SKM-1 (cell line): ENCODE measurements around the gene SEMA6A.

Experiments
- DNase-seq: peaks from one replicate; lab custom pipeline; 2025; ENCODE audit not compliant: unreplicated experiment; lab: John Stamatoyannopoulos, UW

Gene SEMA6A

DNA sequence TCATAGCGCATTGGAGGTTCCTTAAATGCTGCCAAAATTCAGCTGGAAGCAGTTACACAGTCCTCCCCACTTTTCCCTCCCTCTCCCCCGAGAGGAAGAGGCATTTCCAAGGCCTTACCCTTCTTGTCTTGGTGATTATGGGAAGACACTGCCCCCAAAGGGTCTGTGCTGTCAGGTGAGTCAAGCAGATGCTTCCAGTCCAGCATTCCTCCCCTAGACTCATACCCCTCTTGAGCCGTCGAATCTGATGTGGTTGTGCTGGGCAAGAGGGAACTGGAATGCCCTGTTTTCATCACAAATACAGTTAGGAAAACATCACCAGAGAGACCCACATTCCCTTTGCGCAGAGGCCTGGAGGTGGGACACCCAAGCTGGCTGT, 107.2 kb downstream of the SEMA6A start:
- DNase-seq = no peak

GRCh38 chr5:116466727-116467464, 107.7 kb downstream of the SEMA6A start:
- DNase-seq = no peak

DNA sequence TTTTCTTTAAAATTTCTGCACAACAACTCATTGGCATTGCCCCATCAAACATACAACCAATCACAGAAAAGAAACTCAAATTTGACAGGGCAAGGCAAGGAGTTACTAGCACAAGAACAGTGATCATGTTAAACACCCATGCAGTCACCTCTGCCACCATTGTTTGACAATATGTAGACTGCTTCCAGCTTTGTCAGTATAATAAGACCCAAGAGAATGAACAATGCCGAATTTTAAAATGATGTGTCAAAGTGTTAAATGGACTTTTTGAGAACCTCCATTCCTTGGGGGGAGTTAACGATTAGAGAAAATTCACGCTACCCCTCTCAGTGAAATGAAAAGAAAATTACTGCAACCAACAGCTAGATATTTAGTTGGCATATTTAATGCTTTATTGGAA, 109.2 kb downstream of the SEMA6A start:
- no peak for DNase-seq

- DNase-seq = no peak
These were observed 110.4 kb downstream of the SEMA6A start for GRCh38 chr5:116464144-116464708.

- DNase-seq = no peak
These were observed 112.1 kb downstream of the SEMA6A start for GRCh38 chr5:116462500-116462899.

GRCh38 chr5:116459301-116459700, 115.3 kb downstream of the SEMA6A start:
- no peak for DNase-seq

DNA sequence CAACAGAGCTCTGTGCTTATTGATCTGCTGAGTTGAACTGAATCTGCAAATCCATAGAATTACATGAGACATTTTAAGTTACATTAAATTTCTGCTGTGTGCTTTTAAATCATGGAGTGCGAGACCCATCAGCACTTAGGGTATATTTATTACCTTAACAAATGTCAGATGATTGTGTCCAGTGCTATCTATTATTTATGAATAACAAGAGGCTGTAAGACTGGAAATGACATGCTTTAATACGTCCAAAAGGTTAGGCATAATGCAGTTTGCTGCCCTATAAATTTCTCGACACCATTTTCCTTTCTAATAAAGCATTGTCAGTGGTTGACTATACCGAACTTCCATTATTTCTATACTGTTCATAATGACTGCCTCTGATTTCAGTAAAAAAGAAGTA, 117.6 kb downstream of the SEMA6A start:
- DNase-seq = no peak

DNA sequence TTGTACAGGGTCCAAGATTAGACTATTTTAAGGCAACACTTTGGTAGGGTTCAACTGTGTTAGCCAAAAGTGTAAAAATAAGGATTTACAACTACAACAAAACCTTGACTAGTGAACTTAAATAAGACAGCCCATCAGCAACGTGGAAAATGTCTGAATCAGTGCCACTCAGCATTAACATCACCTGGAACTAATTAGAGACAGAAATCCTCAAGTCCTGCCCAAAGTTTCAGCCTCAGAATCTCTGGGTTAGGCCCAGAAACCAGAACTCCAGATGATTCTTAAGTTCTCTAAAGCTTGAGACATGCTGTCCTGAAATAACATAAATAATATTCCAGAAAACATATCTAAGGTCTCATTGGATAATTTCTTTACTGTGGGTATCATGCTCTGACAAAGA, 118.6 kb downstream of the SEMA6A start:
- no peak for DNase-seq

DNA sequence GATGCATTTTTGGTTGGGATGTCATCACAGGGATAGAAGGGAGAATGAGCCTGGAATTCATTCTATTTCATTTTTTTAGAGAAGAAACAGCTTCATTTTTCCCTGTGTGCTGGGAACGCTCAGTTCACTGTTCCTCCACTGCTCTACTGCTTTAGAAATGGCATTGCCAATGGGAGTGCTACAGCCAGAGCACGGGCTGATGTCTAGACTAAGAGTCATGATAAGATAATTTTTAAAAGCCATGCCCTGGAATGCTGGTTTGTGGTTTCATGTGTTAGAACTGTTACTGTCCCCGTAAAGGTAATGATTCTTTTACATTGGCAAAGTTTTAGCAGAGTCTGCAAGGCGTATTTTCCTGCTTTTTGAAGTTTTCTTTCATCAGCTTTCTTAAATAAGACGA, 119.6 kb downstream of the SEMA6A start:
- no peak for DNase-seq

DNA sequence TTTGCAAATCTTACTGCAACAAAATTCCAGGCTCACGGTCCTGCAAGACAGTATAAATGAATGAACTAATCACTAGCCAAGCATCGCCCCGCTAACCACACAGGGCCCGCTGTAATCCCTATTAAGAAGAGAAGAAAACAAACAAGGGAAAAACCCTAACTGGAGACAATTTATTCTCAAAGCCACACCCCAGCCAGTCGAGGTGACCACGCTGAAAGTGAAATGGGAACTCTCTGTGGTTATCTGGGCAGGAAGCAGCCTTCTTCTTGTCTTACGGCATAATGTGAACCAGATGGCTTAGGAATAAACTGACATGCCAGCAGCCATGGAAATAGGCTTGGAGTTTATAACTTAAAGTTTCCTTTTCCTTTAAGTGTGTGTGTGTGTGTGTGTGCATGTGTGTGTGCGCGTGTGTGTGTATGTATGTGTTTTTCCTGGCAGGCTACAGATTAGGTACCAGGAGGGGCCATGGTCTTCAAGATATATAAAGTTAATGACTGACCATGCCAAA, 120.2 kb downstream of the SEMA6A start:
- no peak for DNase-seq

- no peak for DNase-seq
These were observed 120.6 kb downstream of the SEMA6A start for GRCh38 chr5:116453988-116454411.

DNA sequence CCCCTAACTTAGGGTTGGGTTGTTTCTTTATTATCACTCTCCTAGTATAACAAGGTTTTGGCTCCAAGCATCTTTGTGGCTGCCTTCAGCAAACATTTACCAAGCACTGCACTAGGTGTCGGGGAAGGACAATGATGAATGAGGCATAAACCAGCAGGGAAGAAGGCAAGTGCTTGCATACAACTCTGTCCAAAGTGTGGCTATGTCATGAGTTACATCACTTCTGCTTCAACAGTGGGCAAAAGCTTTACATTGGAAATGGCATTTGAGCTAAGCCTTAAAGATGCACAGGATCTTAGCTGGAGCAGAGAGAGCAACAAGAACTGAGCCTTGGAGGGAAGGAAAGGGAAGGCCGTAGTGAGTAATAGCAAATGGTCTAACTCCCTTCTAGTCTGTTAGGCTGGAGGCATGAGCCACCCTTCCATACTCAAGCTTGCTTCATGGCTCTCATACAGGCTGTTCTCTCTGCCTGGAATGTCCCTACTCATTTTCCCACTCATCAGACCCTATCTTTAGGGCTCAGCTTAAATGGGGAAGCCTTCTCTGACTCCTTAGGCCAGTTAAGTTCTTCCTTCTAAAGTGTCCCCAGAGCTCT, 121.8 kb downstream of the SEMA6A start:
- DNase-seq = no peak

DNA sequence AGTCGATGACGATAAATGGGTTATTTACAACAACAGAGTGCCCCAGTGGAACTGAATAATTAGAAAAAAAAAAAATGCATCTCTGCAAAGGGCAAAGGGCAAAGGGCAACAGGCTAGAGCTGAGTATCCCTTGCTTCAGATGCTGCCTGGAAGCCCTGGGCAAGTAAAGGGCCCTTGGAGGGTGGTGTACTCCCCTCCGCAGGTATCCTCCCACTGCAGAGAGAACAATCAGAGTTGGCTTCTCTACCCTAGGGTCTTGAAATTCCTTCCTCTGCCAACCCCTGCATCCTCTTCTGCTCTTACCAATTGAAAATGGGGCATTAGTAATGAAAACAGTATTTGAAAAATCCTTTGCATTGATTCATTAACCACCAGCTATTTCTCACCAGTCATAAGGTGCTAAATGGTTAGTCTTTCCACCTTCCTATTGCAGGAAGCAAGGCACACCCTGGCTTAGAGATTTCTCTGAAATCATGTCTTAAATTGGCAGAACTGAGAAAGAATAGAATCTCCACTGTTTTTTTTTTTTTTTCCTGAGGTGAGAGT, 122.6 kb downstream of the SEMA6A start:
- no peak for DNase-seq

DNA sequence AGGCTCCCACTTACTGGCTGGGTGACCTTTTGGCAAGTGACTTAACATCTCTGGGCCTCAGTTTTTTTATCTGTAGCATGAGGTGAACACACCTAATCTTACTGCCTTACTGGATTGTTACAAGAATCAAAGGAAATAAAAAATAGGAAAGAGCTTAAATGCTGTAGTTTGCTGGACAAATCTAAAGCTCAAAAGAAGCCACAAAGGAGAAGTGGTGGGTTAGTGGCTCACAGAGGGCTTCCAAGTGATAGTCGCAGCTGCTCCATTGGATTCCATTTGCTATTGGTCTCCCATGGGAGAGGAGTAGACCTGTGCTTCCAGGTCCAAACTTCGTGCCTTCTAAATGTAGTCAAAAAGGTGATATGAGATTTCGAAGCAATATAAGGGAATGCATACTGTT, 123.6 kb downstream of the SEMA6A start:
- no peak for DNase-seq

- no peak for DNase-seq
These were observed 125.2 kb downstream of the SEMA6A start for GRCh38 chr5:116449458-116449857.

- DNase-seq = no peak
These were observed 125.7 kb downstream of the SEMA6A start for GRCh38 chr5:116448870-116449427.

- DNase-seq = no peak
These were observed 126.2 kb downstream of the SEMA6A start for GRCh38 chr5:116448450-116448849.

DNA sequence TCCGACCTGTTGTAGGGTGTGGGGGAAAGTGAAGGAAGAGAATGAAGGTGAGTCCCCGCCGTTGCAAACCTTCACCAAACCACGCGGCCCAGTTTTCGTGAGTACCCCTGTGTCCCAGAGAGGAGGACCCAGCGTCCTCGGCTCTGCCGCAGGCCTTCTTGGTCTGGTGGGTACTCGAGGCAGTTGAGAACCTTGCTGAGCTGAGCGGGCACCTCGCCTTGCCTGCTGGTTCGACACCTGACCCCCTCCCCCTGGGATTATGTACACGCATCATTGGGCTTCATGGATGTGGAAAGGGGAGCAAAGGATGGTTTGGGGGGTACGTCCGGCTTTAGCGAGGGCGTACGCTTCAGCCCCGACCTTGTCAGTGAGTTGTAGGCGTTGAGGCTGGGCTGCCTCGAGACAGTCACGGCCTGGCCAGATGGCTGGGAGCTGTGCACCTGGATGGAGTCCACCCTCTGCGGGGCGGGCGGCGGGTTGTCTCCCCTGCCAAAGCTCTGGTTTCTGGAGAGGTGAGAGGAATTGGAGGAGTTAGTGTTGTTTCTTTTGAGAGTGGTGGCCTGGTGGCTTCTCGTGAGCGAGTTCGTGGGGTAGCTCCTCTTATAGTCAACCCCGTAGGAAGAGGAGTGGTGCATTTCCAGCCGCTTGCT, 128.1 kb downstream of the SEMA6A start:
- DNase-seq = no peak

- DNase-seq = no peak
These were observed 129.3 kb downstream of the SEMA6A start for GRCh38 chr5:116445311-116445710.

GRCh38 chr5:116444373-116445295, 130.0 kb downstream of the SEMA6A start:
- DNase-seq = no peak
